ENCODE measurements around the gene GRIN3B.
"Not testable (repeated sequence)": the region's sequence is repeated elsewhere in the genome, so short reads cannot be mapped to it uniquely, and the experiment has no call there.

The GRIN3B gene

GRCh38 chr19:1023883-1024188 lies 23.6 kb downstream of the GRIN3B start:
- not testable (repeated sequence) for DNase-seq

- DNase-seq, result not testable (repeated sequence)
Observed at GRCh38 chr19:1025080-1025479, 24.9 kb downstream of the GRIN3B start.

GRCh38 chr19:1025960-1026782 lies 26.0 kb downstream of the GRIN3B start, which contains the start of gene CNN2:
Gene CNN2 (plus strand): TSS chr19:1026608. CDS start chr19:1026662, 54 bp downstream.
- peak; percentile 50 to 53 for DNase-seq

GRCh38 chr19:1026783-1027649 lies 26.8 kb downstream of the GRIN3B start:
- peak; percentile 20 to 25 for DNase-seq

- no peak for DNase-seq
Observed at GRCh38 chr19:1027650-1028061, 27.4 kb downstream of the GRIN3B start.

GRCh38 chr19:1028062-1028926 lies 28.1 kb downstream of the GRIN3B start:
- peak in 1 of 2 experiments; percentile 6 for DNase-seq

- no peak for DNase-seq
Observed at GRCh38 chr19:1032264-1032867, 32.1 kb downstream of the GRIN3B start.

GRCh38 chr19:1035998-1036621 lies 35.9 kb downstream of the GRIN3B start:
- DNase-seq, result no peak

- no peak for DNase-seq
Observed at GRCh38 chr19:1037621-1038064, 37.4 kb downstream of the GRIN3B start.

GRCh38 chr19:1038978-1039645 lies 38.9 kb downstream of the GRIN3B start:
- no peak for DNase-seq

GRCh38 chr19:1039646-1040475 lies 39.6 kb downstream of the GRIN3B start, which contains the start of gene ABCA7:
Gene ABCA7 (plus strand): TSS chr19:1040107. CDS start chr19:1041362, 1,255 bp downstream.
- peak; percentile 94 to 97 for DNase-seq

- DNase-seq, result peak; percentile 86 to 89
Observed at GRCh38 chr19:1040476-1041271, 40.5 kb downstream of the GRIN3B start.

- DNase-seq, result no peak
Observed at GRCh38 chr19:1041272-1041834, 41.1 kb downstream of the GRIN3B start.

- DNase-seq, result peak; percentile 48 to 49
Observed at GRCh38 chr19:1041835-1042685, 41.8 kb downstream of the GRIN3B start.

- no peak for DNase-seq
Observed at GRCh38 chr19:1042689-1043511, 42.7 kb downstream of the GRIN3B start.

- peak; percentile 74 to 76 for DNase-seq
Observed at GRCh38 chr19:1045247-1045603, 45.0 kb downstream of the GRIN3B start.

- DNase-seq, result no peak
Observed at GRCh38 chr19:1046117-1046626, 46.0 kb downstream of the GRIN3B start.
